Hematopoietic multipotent progenitor cell (in vitro differentiated cells): ENCODE results near the gene EGR4. TPM values are rescaled to one million over a fixed set of nuclear protein-coding genes. Genes with fewer than 3 reads are reported as not detected.

Source experiments
- DNase-seq, 3 donors: peaks; one replicate each; pipeline ENCODE4 v3.0.0-alpha.2; 2011 to 2015; ENCODE audit warnings: low read depth in 2 of 3, low spot score in 2 of 3
- small RNA-seq: library from RNA; depleted of rRNA; stranded (forward); fragments of <200 nt; gene quantifications from one replicate; pipeline ENCODE3, GENCODE V24; 2012
- total RNA-seq: library from RNA; depleted of rRNA; stranded (reverse); fragments of >200 nt; gene quantifications from one replicate; pipeline ENCODE4 v1.2.3, GENCODE V29; 2012

Gene EGR4
- total RNA-seq, 1 donor: 0.54 TPM

- DNase-seq: no peak
Observed at GRCh38 chr2:73252238-73253027, 40.9 kb downstream of the EGR4 start.

- DNase-seq: no peak
Observed at GRCh38 chr2:73250872-73251846, 42.2 kb downstream of the EGR4 start.

GRCh38 chr2:73249636-73250035 lies 43.7 kb downstream of the EGR4 start:
- DNase-seq: no peak

DNA sequence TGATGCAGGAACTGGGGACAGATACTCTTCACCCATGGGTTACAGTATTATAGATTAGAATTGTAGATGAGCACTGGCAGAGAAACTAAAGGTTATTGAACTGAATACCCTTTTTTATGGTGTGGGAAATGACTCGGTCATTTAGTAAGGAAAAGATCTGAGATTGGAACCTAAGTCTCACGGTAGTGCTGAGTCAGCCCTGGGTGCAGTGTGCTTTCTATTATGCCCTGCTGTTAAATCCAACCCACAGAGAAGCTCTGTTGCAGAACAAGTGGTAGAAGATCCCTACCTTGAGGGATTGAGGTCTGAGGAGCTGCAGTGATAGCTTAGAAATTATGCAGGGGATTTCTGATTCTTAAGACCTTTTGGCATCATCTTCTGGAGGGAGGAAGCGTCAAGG lies 46.5 kb downstream of the EGR4 start:
- DNase-seq: no peak

DNA sequence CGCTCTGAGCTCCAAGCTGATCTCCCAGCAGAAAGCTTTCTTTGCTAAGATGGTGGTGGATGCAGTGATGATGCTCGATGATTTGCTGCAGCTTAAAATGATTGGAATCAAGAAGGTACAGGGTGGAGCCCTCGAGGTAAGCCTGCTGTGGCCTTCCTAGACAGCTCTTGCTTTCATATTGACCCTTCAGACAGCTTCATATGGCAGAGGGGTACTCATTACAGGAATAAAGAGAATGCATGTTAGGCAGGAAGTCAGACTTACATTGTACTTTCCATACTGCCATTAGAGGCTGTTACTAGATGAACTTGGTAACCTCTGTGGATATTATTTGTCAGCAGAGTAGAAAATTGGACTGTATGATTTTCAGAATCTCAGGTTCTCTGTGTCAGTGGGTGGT lies 48.8 kb downstream of the EGR4 start:
- DNase-seq: no peak

- no peak for DNase-seq
Observed at GRCh38 chr2:73243884-73244570, 49.3 kb downstream of the EGR4 start.

Small RNA genes within 50 kb of the gene (small RNA-seq; reads per million reads assigned to genes)
- gene RNU6-111P: not detected

Other genes with a start within 250 kb of the EGR4 start
- 28.8 TPM for gene SFXN5, start 221.8 kb downstream of the EGR4 start, total RNA-seq
- gene RAB11FIP5, start 180.6 kb downstream of the EGR4 start, total RNA-seq: 4.3 TPM
- not detected for gene NOTO, start 91.0 kb downstream of the EGR4 start, total RNA-seq
- 23.7 TPM for gene SMYD5, start 79.3 kb downstream of the EGR4 start, total RNA-seq
- gene PRADC1, start 60.3 kb downstream of the EGR4 start, total RNA-seq: 12.1 TPM
- 211 TPM for gene CCT7, start 59.2 kb downstream of the EGR4 start, total RNA-seq
- gene FBXO41, start 9.1 kb downstream of the EGR4 start, total RNA-seq: 10.5 TPM
- 18.3 TPM for gene ALMS1, start 92.3 kb upstream of the EGR4 start, total RNA-seq